NCI-H2196 treated with DMSO at 0.1 percent for 48 hours (cell line): ENCODE data around the gene NT5DC2.

ENCODE experiments used
- DNase-seq: peaks from one replicate; lab custom pipeline; 2025; ENCODE audit not compliant: unreplicated experiment; lab: John Stamatoyannopoulos, UW

The NT5DC2 gene

GRCh38 chr3:52533623-52534280 is at the start of gene NT5DC2:
Gene NT5DC2, minus strand, starts transcription at chr3:52533857. Its CDS starts 120 bp downstream, at chr3:52533737.
- DNase-seq, result peak; percentile 7

- no peak for DNase-seq
These were observed 40.7 kb upstream of the NT5DC2 start for GRCh38 chr3:52574056-52574965.

- no peak for DNase-seq
These were observed 38.6 kb upstream of the NT5DC2 start for GRCh38 chr3:52572221-52572620.

- no peak for DNase-seq
These were observed 36.4 kb upstream of the NT5DC2 start for GRCh38 chr3:52570076-52570475.

- DNase-seq, result no peak
These were observed 34.4 kb upstream of the NT5DC2 start for GRCh38 chr3:52568069-52568468.

- DNase-seq, result no peak
These were observed 30.3 kb upstream of the NT5DC2 start for GRCh38 chr3:52563984-52564383.

GRCh38 chr3:52561028-52561747 is 27.5 kb upstream of the NT5DC2 start:
- DNase-seq, result no peak

- DNase-seq, result no peak
These were observed 24.8 kb upstream of the NT5DC2 start for GRCh38 chr3:52558436-52558835.

- no peak for DNase-seq
These were observed 23.6 kb upstream of the NT5DC2 start for GRCh38 chr3:52557011-52557960.

GRCh38 chr3:52555056-52555455 is 21.4 kb upstream of the NT5DC2 start:
- no peak for DNase-seq

GRCh38 chr3:52554026-52554755 is 20.5 kb upstream of the NT5DC2 start:
- no peak for DNase-seq

GRCh38 chr3:52552089-52552488 is 18.4 kb upstream of the NT5DC2 start:
- no peak for DNase-seq

GRCh38 chr3:52551118-52551517 is 17.5 kb upstream of the NT5DC2 start:
- DNase-seq, result no peak

GRCh38 chr3:52547143-52547542 is 13.5 kb upstream of the NT5DC2 start:
- no peak for DNase-seq

- DNase-seq, result no peak
These were observed 12.6 kb upstream of the NT5DC2 start for GRCh38 chr3:52546111-52546901.

GRCh38 chr3:52544937-52545336 is 11.3 kb upstream of the NT5DC2 start:
- DNase-seq, result no peak

- DNase-seq, result no peak
These were observed 7.4 kb upstream of the NT5DC2 start for GRCh38 chr3:52541050-52541449.

- no peak for DNase-seq
These were observed 5.5 kb upstream of the NT5DC2 start for GRCh38 chr3:52539010-52539653.
